Measurements from ENCODE around the gene DENND10. TPM values are rescaled to one million over a fixed set of nuclear protein-coding genes. Genes with fewer than 3 reads are reported as not detected.
"Not testable (repeated sequence)": the region's sequence is repeated elsewhere in the genome, so short reads cannot be mapped to it uniquely, and the experiment has no call there.

Gene DENND10
- total RNA-seq, 2 donors from 2014 or later = 39.1 to 53.1 TPM

GRCh38 chr10:119095640-119096039, 8.3 kb upstream of the DENND10 start:
- DNase-seq (no peak), ATAC-seq (no peak)
- intact Hi-C loops (cut with DNase I, micrococcal nuclease) = no loop called here

GRCh38 chr10:119096641-119097415, 7.1 kb upstream of the DENND10 start:
- ATAC-seq = not testable (repeated sequence)

GRCh38 chr10:119098576-119098975, 5.3 kb upstream of the DENND10 start:
- ATAC-seq = no peak
- intact Hi-C loops (cut with DNase I, micrococcal nuclease) = no loop called here

More at GRCh38 chr10:119096641-119097415, 7.1 kb upstream of the DENND10 start:
- intact Hi-C loops (cut with DNase I, micrococcal nuclease); DNase-seq: not testable (repeated sequence)

GRCh38 chr10:119100434-119101238, 3.3 kb upstream of the DENND10 start:
- peak; percentile 71 for ATAC-seq
- DNase-seq = no peak
- intact Hi-C loops (cut with DNase I, micrococcal nuclease) = no loop called here

More at GRCh38 chr10:119098576-119098975, 5.3 kb upstream of the DENND10 start:
- no peak for DNase-seq

- DNase-seq (no peak), ATAC-seq (no peak)
- intact Hi-C loops (cut with DNase I, micrococcal nuclease) = no loop called here
Measured at GRCh38 chr10:119101366-119102098, 2.4 kb upstream of the DENND10 start.

GRCh38 chr10:119103241-119103902, 541 bp upstream of the DENND10 start:
- intact Hi-C loops (cut with DNase I, micrococcal nuclease) = no loop called here
- peak in 1 of 2 donors; percentile 19 for DNase-seq
- no peak for ATAC-seq

GRCh38 chr10:119104654-119105015, 722 bp downstream of the DENND10 start:
- DNase-seq = peak; percentile 42 to 44
- intact Hi-C loops (cut with DNase I, micrococcal nuclease) = no loop called here
- ATAC-seq = peak; percentile 1

- ATAC-seq = no peak
- intact Hi-C loops (cut with DNase I, micrococcal nuclease) = no loop called here
- peak in 1 of 2 donors; percentile 17 for DNase-seq
Measured at GRCh38 chr10:119105155-119105554, 1.2 kb downstream of the DENND10 start.

GRCh38 chr10:119105899-119106298, 2.0 kb downstream of the DENND10 start:
- DNase-seq; intact Hi-C loops (cut with DNase I, micrococcal nuclease); ATAC-seq: not testable (repeated sequence)

- ATAC-seq; DNase-seq; intact Hi-C loops (cut with DNase I, micrococcal nuclease): not testable (repeated sequence)
Measured at GRCh38 chr10:119107106-119107505, 3.2 kb downstream of the DENND10 start.

GRCh38 chr10:119107771-119108170, 3.9 kb downstream of the DENND10 start:
- intact Hi-C loops (cut with DNase I, micrococcal nuclease); DNase-seq; ATAC-seq: not testable (repeated sequence)

- no peak for ATAC-seq
- intact Hi-C loops (cut with DNase I, micrococcal nuclease) = no loop called here
- DNase-seq = no peak
Measured at GRCh38 chr10:119112056-119112455, 8.1 kb downstream of the DENND10 start.

- ATAC-seq (peak; percentile 64), DNase-seq (no peak)
Measured at GRCh38 chr10:119113751-119114732, 10.1 kb downstream of the DENND10 start.

GRCh38 chr10:119115926-119116325, 12.0 kb downstream of the DENND10 start:
- intact Hi-C loops (cut with DNase I, micrococcal nuclease) = no loop called here
- no peak for ATAC-seq

More at GRCh38 chr10:119113751-119114732, 10.1 kb downstream of the DENND10 start:
- intact Hi-C loops (cut with DNase I, micrococcal nuclease) = no loop called here

GRCh38 chr10:119116326-119116951, 12.5 kb downstream of the DENND10 start:
- ATAC-seq (no peak), DNase-seq (no peak)
- intact Hi-C loops (cut with DNase I, micrococcal nuclease) = no loop called here

More at GRCh38 chr10:119115926-119116325, 12.0 kb downstream of the DENND10 start:
- DNase-seq = no peak

GRCh38 chr10:119118231-119118630, 14.3 kb downstream of the DENND10 start:
- DNase-seq (no peak), ATAC-seq (no peak)
- intact Hi-C loops (cut with DNase I, micrococcal nuclease) = no loop called here

- DNase-seq (no peak), ATAC-seq (no peak)
Measured at GRCh38 chr10:119119400-119119799, 15.5 kb downstream of the DENND10 start.

More at GRCh38 chr10:119119400-119119799, 15.5 kb downstream of the DENND10 start:
- intact Hi-C loops (cut with DNase I, micrococcal nuclease) = no loop called here
